Esophagus squamous epithelium (tissue), 5 donors: ENCODE measurements around the gene EIF5A. TPM values are rescaled to one million over a fixed set of nuclear protein-coding genes. Genes with fewer than 3 reads are reported as not detected.

Experiments
- DNase-seq: peaks from one replicate; lab custom pipeline; 2025; lab: John Stamatoyannopoulos, UW
- H3K27ac ChIP-seq, 4 donors: fragments of 200-600 bp; sonication (generic); one replicate each; pipeline ENCODE4 v1.5.1; 2016 to 2019; ENCODE audit warnings: mild to moderate bottlenecking in 1 of 4
- H3K27me3 ChIP-seq, 4 donors: fragments of 200-600 bp; sonication (generic); 1 replicate in 3 of 4; 2 replicates in 1 of 4; pipeline versions ENCODE4 v1.5.1 to v1.6.0; 2017 to 2021; ENCODE audit warnings: antibody characterized with exemption in 1 of 4
- H3K36me3 ChIP-seq, 3 donors: fragments of 200-600 bp; sonication (generic); one replicate each; pipeline ENCODE4 v1.5.1; 2016 to 2019
- H3K4me1 ChIP-seq, 3 donors: fragments of 200-600 bp; sonication (generic); one replicate each; pipeline ENCODE4 v1.5.1; 2017 to 2019
- H3K4me3 ChIP-seq, 4 donors: fragments of 200-600 bp; sonication (generic); 1 replicate in 3 of 4; 2 replicates in 1 of 4; pipeline ENCODE4 v1.5.1; 2016 to 2019; ENCODE audit warnings: mild to moderate bottlenecking in 2 of 4, moderate library complexity in 1 of 4
- H3K9me3 ChIP-seq, 3 donors: fragments of 200-600 bp; sonication (generic); one replicate each; pipeline ENCODE4 v1.5.1; 2016 to 2019
- CTCF ChIP-seq, 6 experiments: fragments of 450-650 bp in 4 of 6; fragments of 200-600 bp in 2 of 6; sonication (generic) in 2 of 6; IDR thresholded peaks; one replicate each; pipeline ENCODE4 v1.5.1; 2016 to 2019; ENCODE audit warnings: antibody characterized with exemption in 6 of 6, mild to moderate bottlenecking in 4 of 6, moderate library complexity in 4 of 6
- POLR2A ChIP-seq, 4 donors: fragments of 450-650 bp; IDR thresholded peaks; one replicate each; pipeline ENCODE4 v1.6.1; 2017; ENCODE audit warnings: antibody characterized with exemption in 4 of 4, mild to moderate bottlenecking in 4 of 4, moderate library complexity in 3 of 4
- WGBS, 2 donors: methylation state at CpG; one replicate each; pipeline ENCODE4 v1.1.5; 2018; 5-methylcytosine and 5-hydroxymethylcytosine counted together
- intact Hi-C: fragments of 100-400 bp; cut with DNase I; formaldehyde crosslinking; loops from one replicate; pipeline ENCODE4 v1.15.0; 2022
- total RNA-seq, 4 donors: library from RNA; depleted of rRNA; stranded (reverse); fragments of >200 nt; gene quantifications; one replicate each; pipeline ENCODE4 v1.1.0, GENCODE V29; 2016
- donor health status: DM: yes; HTN: yes; CAD: no.

The EIF5A gene
- total RNA-seq, 4 donors from 2014 or later = 324 to 543 (median 394) TPM

GRCh38 chr17:7284911-7285310, 22.5 kb upstream of the EIF5A start:
- intact Hi-C loops = no loop called here
- TF ChIP-seq POLR2A (IDR thresholded peaks at IDR 0.05) = no peak
- no peak for TF ChIP-seq CTCF (IDR thresholded peaks at IDR 0.05)
- DNase-seq = no peak

GRCh38 chr17:7285679-7286078, 21.7 kb upstream of the EIF5A start:
- WGBS, 2 donors = no CpG with 5 or more reads among the region's 12 CpGs
- DNase-seq = no peak
- TF ChIP-seq CTCF (IDR thresholded peaks at IDR 0.05) = no peak
- no peak for TF ChIP-seq POLR2A (IDR thresholded peaks at IDR 0.05)
- H3K9me3 ChIP-seq = no peaks in the 10 kb centered on the region
- intact Hi-C loops = no loop called here
- H3K27ac ChIP-seq = no peak overlapping the region
- H3K27me3 ChIP-seq = peaks cover 0 to 54% (median 0%) of the 10 kb centered on the region in 4 donors
- peaks cover 0 to 32% (median 0%) of the 10 kb centered on the region in 3 donors for H3K36me3 ChIP-seq
- peaks cover 18 to 43% (median 21%) of the 10 kb centered on the region in 3 donors for H3K4me1 ChIP-seq
- H3K4me3 ChIP-seq = no peak overlapping the region

More at GRCh38 chr17:7284911-7285310, 22.5 kb upstream of the EIF5A start:
- peaks cover 0 to 32% (median 0%) of the 10 kb centered on the region in 3 donors for H3K36me3 ChIP-seq
- peaks cover 0 to 46% (median 0%) of the 10 kb centered on the region in 4 donors for H3K27me3 ChIP-seq
- no peak overlapping the region for H3K4me3 ChIP-seq
- 100% methylated on average over 1 to 2 of the region's 16 CpGs for WGBS, 2 donors
- peaks cover 23 to 51% (median 24%) of the 10 kb centered on the region in 3 donors for H3K4me1 ChIP-seq
- H3K27ac ChIP-seq = peak overlapping the region in 1 of 4 donors; percentile 5
- no peaks in the 10 kb centered on the region for H3K9me3 ChIP-seq

GRCh38 chr17:7289256-7290032, 18.0 kb upstream of the EIF5A start:
- Histone ChIP-seq H3K36me3 (peaks cover 0 to 23% (median 0%) of the 10 kb centered on the region in 3 donors), H3K27me3 (peaks cover 0 to 65% (median 0%) of the 10 kb centered on the region in 4 donors), H3K4me3 (no peak overlapping the region), H3K4me1 (peaks cover 19 to 38% (median 20%) of the 10 kb centered on the region in 3 donors), H3K27ac (no peak overlapping the region), H3K9me3 (no peaks in the 10 kb centered on the region)
- no peak for TF ChIP-seq CTCF (IDR thresholded peaks at IDR 0.05)
- TF ChIP-seq POLR2A (IDR thresholded peaks at IDR 0.05) = no peak
- WGBS, 2 donors = 85 to 93% methylated on average over 5 to 11 of the region's 18 CpGs
- no peak for DNase-seq
- intact Hi-C loops = no loop called here

- Histone ChIP-seq H3K36me3 (peaks cover 0 to 16% (median 0%) of the 10 kb centered on the region in 3 donors), H3K4me3 (no peak overlapping the region), H3K9me3 (no peaks in the 10 kb centered on the region), H3K27ac (no peak overlapping the region), H3K27me3 (peaks cover 0 to 68% (median 0%) of the 10 kb centered on the region in 4 donors), H3K4me1 (peaks cover 25 to 44% (median 26%) of the 10 kb centered on the region in 3 donors)
- intact Hi-C loops = no loop called here
- 90 to 100% methylated on average over 1 to 15 of the region's 19 CpGs for WGBS, 2 donors
- DNase-seq = no peak
- TF ChIP-seq POLR2A (IDR thresholded peaks at IDR 0.05) (no peak), CTCF (IDR thresholded peaks at IDR 0.05) (no peak)
These were observed 17.3 kb upstream of the EIF5A start for GRCh38 chr17:7290166-7290565.

- Histone ChIP-seq H3K36me3 (peaks cover 0 to 12% (median 0%) of the 10 kb centered on the region in 3 donors), H3K4me3 (no peak overlapping the region), H3K27ac (no peak overlapping the region), H3K27me3 (peaks cover 0 to 71% (median 0%) of the 10 kb centered on the region in 4 donors), H3K4me1 (peaks cover 25 to 46% (median 28%) of the 10 kb centered on the region in 3 donors), H3K9me3 (no peaks in the 10 kb centered on the region)
- 61 to 74% methylated on average over 6 to 11 of the region's 11 CpGs for WGBS, 2 donors
- TF ChIP-seq CTCF (IDR thresholded peaks at IDR 0.05) (no peak), POLR2A (IDR thresholded peaks at IDR 0.05) (no peak)
- intact Hi-C loops = no loop called here
- no peak for DNase-seq
These were observed 16.7 kb upstream of the EIF5A start for GRCh38 chr17:7290685-7291084.
